GM21515 (cell line): Measurements from ENCODE around the gene VPREB1.
"Not testable (repeated sequence)": the region's sequence is repeated elsewhere in the genome, so short reads cannot be mapped to it uniquely, and the experiment has no call there.

ENCODE experiments used
- ATAC-seq: cut with Tn5 transposase; IDR thresholded peaks from one replicate; pipeline ENCODE4 v1.9.1; 2021; ENCODE audit not compliant: unreplicated experiment

Gene VPREB1

GRCh38 chr22:22292656-22293055 is 48.1 kb downstream of the VPREB1 start:
- not testable (repeated sequence) for ATAC-seq

- not testable (repeated sequence) for ATAC-seq
Measured at GRCh38 chr22:22293436-22293835, 48.9 kb downstream of the VPREB1 start.

- ATAC-seq = not testable (repeated sequence)
Measured at GRCh38 chr22:22294641-22295040, 50.1 kb downstream of the VPREB1 start.
